DMS153 treated with DMSO at 0.1 percent for 48 hours (cell line): ENCODE measurements around the gene TMEM52.

ENCODE experiments used
- DNase-seq: peaks from one replicate; lab custom pipeline; 2025; ENCODE audit not compliant: unreplicated experiment; lab: John Stamatoyannopoulos, UW

The TMEM52 gene

DNA sequence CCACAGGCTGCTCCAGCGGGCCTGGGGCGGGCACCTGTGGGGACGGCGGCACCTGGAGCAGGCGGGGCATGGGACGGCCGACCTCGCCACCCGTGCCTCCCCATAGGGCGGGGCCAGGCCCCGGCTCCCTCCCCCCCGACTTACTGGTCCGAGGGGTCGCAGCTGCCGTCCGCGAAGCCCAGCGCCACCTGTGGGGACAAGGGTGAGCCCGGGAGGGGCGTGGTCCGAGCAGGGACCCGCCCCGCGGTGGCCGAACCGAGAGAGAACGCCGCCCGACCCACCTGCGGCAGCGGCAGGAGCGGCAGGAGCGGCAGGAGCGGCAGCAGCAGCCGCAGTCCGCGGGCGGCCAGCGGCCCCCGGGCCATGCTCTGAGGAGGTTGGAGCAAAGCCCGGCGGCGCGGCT is at the start of gene TMEM52:
Gene TMEM52 (minus strand): TSS at position 379 of the 403 bp plus-strand sequence. CDS start 14 bp downstream, at position 365.
- DNase-seq: no peak

GRCh38 chr1:1967879-1968278 is 48.8 kb upstream of the TMEM52 start:
- no peak for DNase-seq

DNA sequence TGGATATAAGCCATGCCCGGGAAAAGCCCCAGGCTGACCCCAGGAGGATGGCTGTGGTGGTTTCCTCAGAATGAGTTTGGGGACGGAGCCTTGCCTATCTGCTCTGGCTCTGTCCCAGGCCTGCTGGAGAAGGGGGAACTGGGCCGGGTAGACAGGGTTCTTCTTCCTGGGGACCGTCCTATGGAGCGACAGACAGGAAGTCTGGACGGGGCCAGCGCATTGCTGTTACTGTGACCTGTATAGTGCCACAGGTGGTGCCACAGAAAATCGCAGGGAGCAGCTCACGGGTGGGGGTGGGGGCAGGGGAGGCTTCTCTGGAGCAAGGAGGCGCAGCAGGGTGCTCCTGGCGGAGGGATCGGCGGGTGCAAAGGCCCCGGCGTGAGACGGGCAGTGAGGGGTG is 48.1 kb upstream of the TMEM52 start:
- DNase-seq: no peak

GRCh38 chr1:1966071-1966740 is 47.1 kb upstream of the TMEM52 start:
- DNase-seq: no peak

- no peak for DNase-seq
Observed at GRCh38 chr1:1965546-1965945, 46.5 kb upstream of the TMEM52 start.

- no peak for DNase-seq
Observed at GRCh38 chr1:1964811-1965210, 45.7 kb upstream of the TMEM52 start.

DNA sequence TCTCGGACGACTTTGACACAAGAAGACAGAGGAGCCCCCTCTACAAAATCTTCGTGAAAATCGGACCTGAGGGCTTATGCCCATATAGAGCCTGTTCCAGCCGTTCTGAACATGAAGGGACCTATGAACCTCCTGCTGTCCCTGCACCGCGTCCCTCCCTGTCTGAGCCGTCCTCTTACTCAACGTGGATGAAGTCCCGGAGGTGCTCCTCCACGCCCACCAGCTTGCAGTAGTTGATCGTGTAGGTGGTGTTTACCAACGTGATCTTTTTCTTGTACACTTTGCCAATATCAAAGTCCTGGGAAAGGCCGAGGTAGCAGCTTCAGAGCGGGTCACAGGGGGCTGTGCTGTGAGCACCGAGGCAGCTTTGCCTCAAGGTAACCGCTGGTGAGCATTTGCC is 44.5 kb upstream of the TMEM52 start:
- DNase-seq: no peak

DNA sequence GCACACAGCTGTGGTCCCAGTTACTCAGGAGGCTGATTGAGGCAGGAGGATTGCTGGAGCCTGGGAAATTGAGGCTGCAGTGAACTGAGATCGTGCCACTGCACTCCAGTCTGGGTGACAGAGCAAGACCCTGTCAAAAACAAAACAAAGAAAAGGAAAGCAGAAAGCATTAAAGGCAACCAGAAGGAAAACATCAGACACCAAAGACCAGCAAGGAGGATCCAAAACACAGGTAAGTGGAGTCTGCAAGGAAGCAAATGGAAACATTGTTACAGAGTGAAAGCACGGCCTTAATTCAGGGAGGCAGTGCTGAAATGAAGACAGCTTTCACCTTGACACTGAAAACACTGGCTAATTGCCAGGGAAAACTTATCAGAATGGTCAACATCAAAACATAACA is 43.7 kb upstream of the TMEM52 start:
- no peak for DNase-seq

DNA sequence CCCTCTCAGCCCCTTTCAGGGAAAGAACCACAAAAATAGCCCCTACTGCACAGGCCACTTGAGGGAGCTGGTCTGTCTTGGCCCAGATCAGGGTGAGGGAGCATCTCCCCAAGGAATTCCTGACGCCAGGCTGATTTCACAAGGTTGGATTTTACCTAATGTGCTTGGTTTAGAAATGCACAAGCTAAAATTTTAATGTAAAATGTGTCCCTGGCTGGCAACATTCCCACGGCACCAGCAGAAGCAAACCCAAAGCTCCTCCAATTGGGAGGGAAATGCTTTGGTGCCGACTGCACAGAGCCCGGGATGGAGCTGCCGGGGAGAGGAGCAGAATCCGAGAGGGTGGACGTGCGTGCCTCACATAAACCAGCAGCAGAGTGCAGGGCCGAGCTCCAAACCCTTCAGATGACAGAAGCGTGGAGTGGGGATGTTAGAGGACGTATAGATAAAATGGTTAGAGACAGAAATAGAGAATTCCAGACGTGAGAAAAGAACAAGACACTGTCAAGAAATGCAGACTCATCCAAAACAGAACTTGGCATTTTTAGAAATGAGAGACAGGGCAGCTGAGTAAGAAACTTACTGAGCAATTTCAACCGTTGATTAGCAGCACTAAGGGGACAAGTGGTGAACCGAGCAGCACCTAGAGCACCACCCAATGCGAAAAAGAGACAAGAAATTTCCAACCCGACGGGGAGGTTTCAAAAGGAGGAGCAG is 41.6 kb upstream of the TMEM52 start:
- no peak for DNase-seq

DNA sequence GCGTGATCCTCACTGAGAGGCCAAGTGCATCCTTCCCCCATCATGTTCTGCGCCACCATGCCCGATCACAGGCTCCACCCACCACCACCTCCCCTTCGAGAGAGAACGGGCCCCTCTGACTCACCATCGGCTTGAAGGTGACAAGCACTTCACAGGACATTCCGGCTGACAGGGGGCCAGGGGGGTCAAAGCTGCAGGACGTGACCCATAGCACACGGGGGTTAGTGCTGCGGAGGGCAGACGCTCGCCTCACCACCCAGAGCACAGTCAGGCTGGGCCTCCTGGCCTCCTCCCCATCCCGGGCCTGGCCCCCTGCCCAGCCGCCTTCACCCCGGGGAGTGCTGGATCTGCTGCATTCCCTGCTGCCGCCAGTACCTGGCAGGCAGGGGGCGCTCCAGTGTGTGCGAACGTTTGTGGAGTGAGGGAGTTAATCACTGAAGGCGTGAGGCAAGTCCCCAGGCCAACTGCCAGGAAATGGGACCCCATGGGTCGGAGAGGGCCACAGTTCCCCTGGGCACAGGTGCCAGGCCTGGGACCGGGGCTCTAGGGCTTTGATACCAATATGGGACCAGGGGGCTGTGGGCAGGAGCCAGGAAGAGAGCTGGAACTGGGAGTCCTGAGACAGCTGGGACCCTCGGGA is 40.9 kb upstream of the TMEM52 start:
- peak; percentile 95 for DNase-seq

DNA sequence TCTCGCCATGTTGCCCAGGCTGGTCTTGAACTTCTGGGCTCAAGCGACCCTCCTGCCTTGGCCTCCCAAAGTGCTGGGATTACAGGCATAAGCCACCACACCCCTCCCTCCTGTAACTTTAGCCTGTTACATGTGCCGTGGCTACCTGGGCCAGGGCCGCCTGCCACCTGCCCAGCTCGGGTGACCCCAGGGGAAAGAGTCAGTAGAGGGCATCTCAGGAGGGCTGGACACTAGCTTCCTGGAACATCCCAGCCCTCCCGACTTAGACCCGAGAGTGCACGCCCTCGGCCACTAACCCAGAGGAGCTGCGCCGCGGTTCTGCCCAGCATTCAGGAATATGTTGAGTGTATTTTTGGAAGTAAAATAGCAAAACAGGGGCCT is 40.4 kb upstream of the TMEM52 start:
- DNase-seq: no peak

DNA sequence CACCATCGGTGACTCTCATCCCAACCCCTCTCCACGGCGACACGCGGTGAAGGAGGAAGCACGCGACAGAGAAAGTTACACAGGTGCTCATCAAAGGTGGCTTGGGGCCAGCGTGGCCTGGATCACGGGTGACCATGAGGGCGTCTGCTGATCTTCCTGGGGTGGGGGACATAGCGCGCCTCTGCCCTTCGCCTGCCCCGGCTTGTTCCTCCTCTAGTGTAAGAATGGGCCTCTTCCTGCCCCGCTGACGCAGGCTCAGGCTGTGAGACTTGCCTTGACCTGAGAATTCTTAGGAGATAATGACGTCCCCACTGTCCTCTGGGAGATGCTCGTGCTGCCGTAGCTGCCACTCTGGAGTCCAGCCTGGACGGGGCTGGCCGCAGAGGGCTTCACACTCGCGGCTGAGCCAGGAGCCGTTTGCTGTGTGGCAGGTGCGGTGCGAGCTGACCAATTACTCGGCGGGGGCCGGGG is 39.0 kb upstream of the TMEM52 start:
- DNase-seq: no peak

GRCh38 chr1:1957533-1957961 is 38.5 kb upstream of the TMEM52 start:
- no peak for DNase-seq

GRCh38 chr1:1956586-1957532 is 37.8 kb upstream of the TMEM52 start:
- no peak for DNase-seq

GRCh38 chr1:1956101-1956500 is 37.0 kb upstream of the TMEM52 start:
- DNase-seq: no peak

- DNase-seq: no peak
Observed at GRCh38 chr1:1955621-1956094, 36.6 kb upstream of the TMEM52 start.

- DNase-seq: no peak
Observed at GRCh38 chr1:1954831-1955441, 35.9 kb upstream of the TMEM52 start.

DNA sequence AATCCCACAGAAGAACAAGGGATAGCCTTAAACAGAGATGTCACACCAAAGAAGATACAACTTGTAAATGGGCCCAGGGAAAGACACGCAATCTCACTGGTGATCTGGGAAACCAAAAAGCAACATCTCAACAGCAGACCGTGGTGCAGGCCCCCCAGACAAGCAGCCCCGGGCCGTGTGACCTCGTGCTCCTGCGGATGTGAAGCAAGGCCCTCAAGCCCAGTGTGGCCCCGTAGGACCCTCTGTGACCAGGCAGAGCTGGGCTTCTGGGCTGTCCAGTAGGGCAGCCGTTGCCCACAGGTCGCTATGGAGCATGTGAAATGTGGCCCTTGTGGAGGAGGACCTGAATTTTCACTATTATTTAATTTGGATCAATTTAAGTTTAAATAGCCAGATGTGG is 34.9 kb upstream of the TMEM52 start:
- no peak for DNase-seq

GRCh38 chr1:1950940-1951339 is 31.9 kb upstream of the TMEM52 start:
- DNase-seq: no peak

DNA sequence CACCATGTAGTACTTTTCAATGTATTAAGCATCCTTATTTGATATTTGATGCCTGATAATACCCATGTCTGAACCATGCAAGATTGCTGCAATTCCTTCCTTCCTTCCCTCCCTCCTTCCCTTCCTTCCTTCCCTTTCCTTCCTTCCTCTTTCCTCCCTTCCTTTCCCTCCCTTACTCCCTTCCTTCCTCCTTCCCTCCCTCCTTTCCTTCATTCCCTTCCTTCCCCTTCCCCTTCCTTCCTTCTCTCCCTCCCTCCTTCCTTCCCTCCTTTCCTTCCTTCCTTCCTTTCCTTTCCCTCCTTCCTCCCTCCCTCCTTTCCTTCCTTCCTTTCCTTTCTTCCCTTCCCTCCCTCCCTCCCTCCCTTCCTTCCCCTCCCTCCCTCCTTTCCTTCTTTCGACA is 29.7 kb upstream of the TMEM52 start:
- no peak for DNase-seq
